HCEC 1CT (cell line): ENCODE data around the gene HTR5A.

Source experiments
- DNase-seq: peaks from one replicate; pipeline ENCODE4 v3.0.0-alpha.2; 2017

The HTR5A gene

GRCh38 chr7:155093596-155093995 is 23.5 kb downstream of the HTR5A start:
- no peak for DNase-seq

- no peak for DNase-seq
These were observed 24.6 kb downstream of the HTR5A start for GRCh38 chr7:155094636-155095135.

GRCh38 chr7:155097338-155097737 is 27.2 kb downstream of the HTR5A start:
- no peak for DNase-seq

GRCh38 chr7:155103839-155104238 is 33.7 kb downstream of the HTR5A start:
- DNase-seq, result no peak

- no peak for DNase-seq
These were observed 34.8 kb downstream of the HTR5A start for GRCh38 chr7:155104913-155105312.

GRCh38 chr7:155106356-155106755 is 36.2 kb downstream of the HTR5A start:
- no peak for DNase-seq

GRCh38 chr7:155107126-155107525 is 37.0 kb downstream of the HTR5A start:
- no peak for DNase-seq

GRCh38 chr7:155108144-155108901 is 38.2 kb downstream of the HTR5A start:
- no peak for DNase-seq

GRCh38 chr7:155109121-155109520 is 39.0 kb downstream of the HTR5A start:
- no peak for DNase-seq

GRCh38 chr7:155115288-155115687 is 45.2 kb downstream of the HTR5A start:
- DNase-seq, result no peak

- peak; percentile 53 for DNase-seq
These were observed 49.8 kb downstream of the HTR5A start for GRCh38 chr7:155119801-155120382.

- DNase-seq, result no peak
These were observed 50.3 kb downstream of the HTR5A start for GRCh38 chr7:155120460-155120859.

- no peak for DNase-seq
These were observed 52.7 kb downstream of the HTR5A start for GRCh38 chr7:155122831-155123230.

GRCh38 chr7:155123413-155123812 is 53.3 kb downstream of the HTR5A start:
- DNase-seq, result no peak

- no peak for DNase-seq
These were observed 54.6 kb downstream of the HTR5A start for GRCh38 chr7:155124706-155125105.

GRCh38 chr7:155129186-155129585 is 59.1 kb downstream of the HTR5A start:
- no peak for DNase-seq

GRCh38 chr7:155129789-155130188 is 59.7 kb downstream of the HTR5A start:
- DNase-seq, result no peak

GRCh38 chr7:155130493-155130892 is 60.4 kb downstream of the HTR5A start:
- no peak for DNase-seq

GRCh38 chr7:155131090-155131489 is 61.0 kb downstream of the HTR5A start:
- no peak for DNase-seq

- DNase-seq, result no peak
These were observed 62.3 kb downstream of the HTR5A start for GRCh38 chr7:155132431-155132830.

GRCh38 chr7:155136619-155137243 is 66.6 kb downstream of the HTR5A start:
- DNase-seq, result no peak
